Measurements from ENCODE around the gene LAMA3.
"Not testable (repeated sequence)": the region's sequence is repeated elsewhere in the genome, so short reads cannot be mapped to it uniquely, and the experiment has no call there.

Gene LAMA3

DNA sequence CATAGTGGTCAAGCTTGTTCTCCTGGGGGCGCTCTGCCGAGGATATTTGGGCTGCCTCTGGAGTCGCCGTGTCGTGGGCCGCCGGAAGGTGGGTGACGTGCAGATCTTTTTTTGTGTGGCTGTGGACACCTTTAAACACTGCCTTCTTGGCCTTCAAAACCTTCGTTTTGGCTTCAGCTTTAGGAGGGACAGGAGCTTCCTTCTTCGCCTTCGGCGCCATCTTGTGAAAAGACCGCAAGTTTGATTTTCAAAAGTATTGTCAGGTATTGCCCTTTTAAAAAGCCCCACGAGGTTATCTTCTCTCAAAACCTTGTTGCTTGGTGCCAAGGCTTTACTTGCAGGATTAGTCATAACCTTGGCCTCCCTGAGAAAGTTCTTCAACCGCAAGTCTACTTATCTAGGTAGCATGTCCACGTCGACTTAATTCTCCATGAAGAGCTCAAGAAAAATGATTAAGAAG is 20.8 kb downstream of the LAMA3 start:
- DNase-seq = no peak

DNA sequence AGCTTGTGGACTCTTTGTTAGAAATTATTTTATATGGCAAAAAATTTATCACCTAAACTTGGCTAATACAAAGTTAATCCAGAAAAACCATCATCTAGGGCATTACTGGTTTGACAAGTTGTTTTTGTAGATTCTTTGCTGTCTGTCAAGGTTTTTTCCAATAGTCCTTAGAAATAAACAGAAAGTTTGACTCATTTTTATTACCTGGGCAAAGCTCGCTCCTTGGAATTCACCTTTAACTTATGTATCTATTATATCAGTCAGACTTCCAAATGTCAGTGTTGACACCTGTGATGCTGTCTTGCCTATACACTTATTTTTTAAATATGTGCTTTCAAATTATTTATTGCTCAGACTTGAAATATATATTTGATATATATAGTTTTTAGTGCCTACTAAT is 21.7 kb downstream of the LAMA3 start:
- no peak for DNase-seq

- DNase-seq = no peak
Observed at GRCh38 chr18:23711426-23711825, 22.2 kb downstream of the LAMA3 start.

DNA sequence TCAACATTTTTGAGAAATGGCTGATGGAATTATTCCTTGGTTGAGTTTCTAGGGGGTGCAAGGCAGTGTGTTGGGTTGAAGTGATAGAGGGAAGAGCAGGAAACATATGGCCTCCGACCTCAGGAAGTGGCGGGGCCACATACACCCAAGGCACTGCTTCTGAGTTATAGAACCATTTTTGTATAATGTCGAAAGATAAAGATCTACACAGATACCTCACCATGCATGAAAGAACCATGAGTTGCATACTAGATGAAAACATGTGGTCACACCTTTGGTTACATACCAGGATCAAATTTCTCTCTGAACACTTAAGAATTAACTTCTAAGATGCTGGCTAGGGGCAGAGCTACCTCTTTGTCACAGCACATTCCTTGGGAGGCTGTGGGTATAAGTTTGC is 23.2 kb downstream of the LAMA3 start:
- peak in 1 of 2 donors; percentile 10 for DNase-seq

GRCh38 chr18:23714576-23714975 is 25.3 kb downstream of the LAMA3 start:
- no peak for DNase-seq

- DNase-seq = not testable (repeated sequence)
Observed at GRCh38 chr18:23716079-23716478, 26.8 kb downstream of the LAMA3 start.

DNA sequence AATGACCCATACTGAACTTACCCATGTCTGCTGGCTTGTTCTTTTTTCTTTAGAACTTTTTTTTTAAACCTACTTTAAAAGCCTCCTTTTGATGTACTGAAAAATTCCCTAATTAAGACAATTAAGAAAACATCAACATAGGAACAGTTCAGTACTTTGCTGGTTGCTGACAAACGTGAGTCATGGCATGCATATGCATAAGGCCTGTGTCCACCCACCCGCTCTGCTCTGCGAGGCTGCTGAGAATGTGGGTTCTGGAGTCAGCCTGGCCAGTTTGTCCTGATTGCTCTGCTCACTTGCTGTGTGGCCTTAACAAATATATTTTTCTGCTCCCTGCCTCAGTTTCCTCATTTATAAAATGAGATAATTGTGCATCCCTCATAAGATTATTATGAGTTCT is 27.3 kb downstream of the LAMA3 start:
- no peak for DNase-seq

- DNase-seq = no peak
Observed at GRCh38 chr18:23716966-23717365, 27.7 kb downstream of the LAMA3 start.

- DNase-seq = no peak
Observed at GRCh38 chr18:23718243-23718720, 29.0 kb downstream of the LAMA3 start.

DNA sequence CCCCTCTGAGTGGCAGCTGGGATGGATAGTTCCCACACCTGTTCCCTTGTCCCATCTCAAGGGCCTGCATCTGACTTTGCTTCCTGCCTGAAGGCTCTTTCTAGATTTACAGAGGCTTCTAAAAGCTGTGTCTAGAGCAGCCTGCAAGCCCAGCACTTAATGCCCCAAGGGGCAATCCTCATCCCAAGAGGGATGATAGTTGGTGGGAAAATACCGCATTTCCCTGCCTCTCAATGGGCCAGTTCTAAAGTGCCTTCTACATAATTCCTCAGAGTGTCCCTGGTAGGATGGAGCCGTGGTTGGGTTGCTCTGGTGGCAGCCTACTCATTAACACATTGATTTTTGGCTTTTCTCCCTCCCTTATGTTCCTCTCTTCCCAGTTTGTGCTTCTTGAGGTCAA is 29.5 kb downstream of the LAMA3 start:
- no peak for DNase-seq

GRCh38 chr18:23719634-23720201 is 30.5 kb downstream of the LAMA3 start:
- DNase-seq = no peak

DNA sequence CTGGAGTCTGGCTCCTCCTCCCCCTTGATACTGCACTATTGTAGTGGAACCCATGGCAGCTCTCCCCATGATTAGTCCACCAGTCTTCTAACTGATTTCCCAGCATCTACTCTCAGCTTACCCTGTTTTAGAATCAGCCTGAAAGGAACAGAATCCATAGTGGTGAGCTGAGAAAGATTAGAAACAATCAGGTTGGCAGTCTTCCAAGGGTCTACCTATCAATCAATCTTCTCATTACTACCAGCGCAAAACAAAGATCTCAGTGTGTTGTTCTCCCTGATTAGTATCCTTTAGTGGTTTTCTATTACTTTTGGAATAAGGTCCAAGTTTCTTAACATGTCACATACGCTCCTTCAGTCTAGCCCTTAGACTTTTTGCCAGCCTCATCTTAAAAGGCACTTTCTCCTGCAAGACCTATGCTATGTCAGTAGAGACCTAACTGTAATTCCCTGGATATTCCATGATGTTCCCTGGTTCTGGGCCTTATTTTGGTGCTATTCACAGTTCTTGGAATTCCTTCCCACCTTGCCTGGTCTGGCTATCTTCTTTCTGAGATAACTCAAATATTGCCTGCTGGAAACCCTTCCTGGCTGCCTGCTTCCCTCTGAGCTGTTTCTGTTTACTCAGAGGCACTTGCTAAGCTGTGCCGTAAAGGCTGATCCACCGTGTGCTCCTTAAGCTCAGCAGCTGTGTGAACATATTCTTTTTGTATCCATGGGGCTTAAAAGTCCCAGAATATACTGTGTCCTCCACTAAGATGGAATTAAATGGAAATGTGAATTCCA is 32.6 kb downstream of the LAMA3 start:
- no peak for DNase-seq

DNA sequence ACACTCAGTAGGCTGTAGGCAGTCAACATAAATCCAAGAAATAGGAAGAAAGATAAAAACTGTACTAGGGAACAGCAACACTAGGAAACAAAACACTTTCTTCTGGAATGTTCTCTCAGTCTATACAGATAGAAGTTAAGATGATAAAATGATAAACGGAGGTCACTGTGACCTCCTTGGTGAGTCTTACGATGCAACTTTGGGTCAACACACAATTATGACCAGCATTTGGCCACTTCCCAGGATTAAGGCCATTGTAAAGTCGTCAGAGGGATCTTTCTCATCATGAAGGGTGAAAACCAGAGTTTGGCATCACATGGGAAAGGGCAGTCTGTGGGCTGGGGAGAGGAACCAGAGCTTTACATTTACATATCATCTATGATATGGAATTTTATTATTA is 33.4 kb downstream of the LAMA3 start:
- DNase-seq = no peak

GRCh38 chr18:23723121-23723520 is 33.9 kb downstream of the LAMA3 start:
- no peak for DNase-seq

- DNase-seq = no peak
Observed at GRCh38 chr18:23724681-23725080, 35.4 kb downstream of the LAMA3 start.

GRCh38 chr18:23725351-23725750 is 36.1 kb downstream of the LAMA3 start:
- DNase-seq = no peak

DNA sequence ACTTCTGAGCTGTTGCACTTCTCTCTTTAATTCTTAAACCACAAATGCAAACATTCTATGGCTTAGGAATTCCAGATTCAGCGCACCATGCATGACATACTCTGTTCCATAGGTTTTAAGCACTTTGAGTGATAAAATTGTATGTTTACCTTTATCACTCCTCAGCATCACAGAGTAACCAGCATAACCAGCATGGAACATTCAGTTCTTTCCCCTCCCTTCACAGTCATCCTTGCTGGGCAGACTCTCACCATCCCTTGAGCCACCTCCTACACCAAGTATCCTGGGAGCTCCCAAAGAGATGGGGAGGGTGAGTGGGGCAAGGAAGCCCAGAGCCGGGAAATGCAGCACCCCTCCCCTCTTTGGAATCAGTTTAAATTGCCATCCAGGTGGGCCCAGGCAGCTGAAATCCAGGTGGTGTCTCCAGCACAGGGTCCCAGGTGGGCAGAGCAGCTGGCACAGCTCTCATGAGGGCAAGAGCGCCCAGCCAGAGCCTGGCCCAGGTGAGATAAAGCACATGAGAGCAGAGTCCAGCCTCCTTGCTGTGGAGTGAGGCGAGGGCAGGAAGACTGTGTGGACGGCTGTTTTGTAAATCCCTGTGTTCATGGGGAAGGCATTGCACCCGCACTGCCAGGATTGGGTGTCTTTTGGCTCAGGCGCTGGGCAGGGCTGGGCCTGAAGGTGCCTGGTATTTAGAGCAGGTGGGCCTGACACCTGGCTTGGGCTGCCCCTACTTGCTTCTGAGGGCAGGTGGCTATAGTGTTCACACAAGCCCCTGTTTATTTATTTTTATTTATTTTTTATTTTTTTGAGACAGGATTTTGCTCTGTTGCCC is 36.8 kb downstream of the LAMA3 start:
- no peak for DNase-seq

GRCh38 chr18:23727707-23728493 is 38.6 kb downstream of the LAMA3 start:
- DNase-seq = no peak

DNA sequence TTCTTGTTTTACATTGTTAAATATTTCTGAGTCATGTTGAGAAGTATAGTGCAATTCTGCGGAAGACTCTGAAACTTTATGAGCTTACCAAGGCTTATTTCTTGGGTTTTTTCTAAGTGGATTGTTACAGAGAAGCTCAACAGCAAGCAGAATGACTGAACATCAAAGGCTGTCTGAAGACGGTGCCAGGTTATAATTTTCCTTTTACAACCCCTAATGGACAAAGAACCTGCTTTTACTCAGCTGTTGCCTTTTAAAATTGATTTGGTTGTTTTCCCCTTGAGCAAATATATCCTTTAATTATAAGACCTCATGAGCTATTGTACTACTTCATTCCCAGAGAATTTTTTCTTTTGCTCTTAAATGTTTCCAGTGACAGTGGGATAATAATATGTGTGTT is 41.6 kb downstream of the LAMA3 start:
- DNase-seq = no peak

- DNase-seq = no peak
Observed at GRCh38 chr18:23731861-23732260, 42.6 kb downstream of the LAMA3 start.

GRCh38 chr18:23732439-23732838 is 43.2 kb downstream of the LAMA3 start:
- DNase-seq = no peak

DNA sequence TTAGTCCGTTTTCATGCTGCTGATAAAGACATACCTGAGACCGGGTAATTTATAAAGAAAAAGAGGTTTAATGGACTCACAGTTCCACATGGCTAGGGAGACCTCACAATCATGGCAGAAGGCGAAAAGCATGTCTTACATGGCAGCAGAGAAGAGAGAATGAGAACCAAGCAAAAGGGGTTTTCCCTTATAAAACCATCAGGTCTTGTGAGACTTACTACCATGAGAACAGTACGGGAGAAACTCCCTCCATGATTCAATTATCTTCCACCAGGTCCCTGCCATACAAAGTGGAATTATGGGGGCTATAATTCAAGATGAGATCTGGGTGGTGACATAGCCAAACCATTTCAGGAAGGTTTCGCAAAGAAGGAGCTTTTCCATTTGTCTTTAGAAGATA is 44.0 kb downstream of the LAMA3 start:
- not testable (repeated sequence) for DNase-seq

- no peak for DNase-seq
Observed at GRCh38 chr18:23733895-23734294, 44.6 kb downstream of the LAMA3 start.

All from CD4-positive, alpha-beta T cell treated with Interferon alpha-2 for 1 hour (primary cell).